Measurements from ENCODE around the gene ADAMTSL2.

The ADAMTSL2 gene

DNA sequence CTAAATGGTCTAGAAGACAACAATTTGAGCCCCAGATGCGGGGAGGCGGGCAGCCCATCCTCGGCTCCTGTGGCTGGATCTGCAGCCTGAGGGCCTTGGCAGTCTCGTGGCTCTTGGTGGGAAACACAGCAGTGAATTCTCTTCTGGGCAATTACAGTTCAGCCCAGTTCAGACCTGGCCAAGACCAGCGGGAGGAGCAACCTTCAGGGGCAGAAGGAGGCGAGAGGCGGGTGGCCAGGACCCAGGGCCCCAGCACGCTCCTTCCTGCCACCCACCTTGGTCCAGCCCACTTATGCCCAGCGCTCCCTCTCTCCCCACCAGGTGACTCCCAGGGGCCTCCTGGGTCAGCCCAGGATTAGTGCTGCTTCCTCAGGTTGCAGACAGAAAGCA lies 17.5 kb upstream of the ADAMTSL2 start:
- Histone ChIP-seq H3K27ac (ENCODE audit: low read depth, low read length) (no peak overlapping the region), H3K4me2 (ENCODE audit: low read depth, low read length, poor library complexity, severe bottlenecking) (no peak overlapping the region), H3K79me2 (ENCODE audit: insufficient read depth, low read length) (no peaks in the 10 kb centered on the region), H3K27me3 (ENCODE audit: low read length) (no peaks in the 10 kb centered on the region), H3K4me3 (ENCODE audit: insufficient read depth, low read length, poor library complexity, severe bottlenecking) (no peak overlapping the region), H3K9me3 (ENCODE audit: insufficient read depth, low read length) (no peaks in the 10 kb centered on the region), H3F3A (ENCODE audit: insufficient read depth) (no peaks in the 10 kb centered on the region), H4K20me1 (ENCODE audit: low read depth, low read length) (no peaks in the 10 kb centered on the region), H2AFZ (ENCODE audit: low read depth, low read length, severe bottlenecking) (no peak overlapping the region), H3K36me3 (ENCODE audit: low read length) (no peaks in the 10 kb centered on the region), H3K9ac (ENCODE audit: low read length) (no peak overlapping the region), H3K9me2 (replicated peaks; ENCODE audit: insufficient read depth, low read length) (no peaks in the 10 kb centered on the region)
- TF ChIP-seq EZH2phosphoT487 (conservative IDR thresholded peaks at IDR 0.05; ENCODE audit: low read length): no peak
- TF ChIP-seq, protein P1, sequence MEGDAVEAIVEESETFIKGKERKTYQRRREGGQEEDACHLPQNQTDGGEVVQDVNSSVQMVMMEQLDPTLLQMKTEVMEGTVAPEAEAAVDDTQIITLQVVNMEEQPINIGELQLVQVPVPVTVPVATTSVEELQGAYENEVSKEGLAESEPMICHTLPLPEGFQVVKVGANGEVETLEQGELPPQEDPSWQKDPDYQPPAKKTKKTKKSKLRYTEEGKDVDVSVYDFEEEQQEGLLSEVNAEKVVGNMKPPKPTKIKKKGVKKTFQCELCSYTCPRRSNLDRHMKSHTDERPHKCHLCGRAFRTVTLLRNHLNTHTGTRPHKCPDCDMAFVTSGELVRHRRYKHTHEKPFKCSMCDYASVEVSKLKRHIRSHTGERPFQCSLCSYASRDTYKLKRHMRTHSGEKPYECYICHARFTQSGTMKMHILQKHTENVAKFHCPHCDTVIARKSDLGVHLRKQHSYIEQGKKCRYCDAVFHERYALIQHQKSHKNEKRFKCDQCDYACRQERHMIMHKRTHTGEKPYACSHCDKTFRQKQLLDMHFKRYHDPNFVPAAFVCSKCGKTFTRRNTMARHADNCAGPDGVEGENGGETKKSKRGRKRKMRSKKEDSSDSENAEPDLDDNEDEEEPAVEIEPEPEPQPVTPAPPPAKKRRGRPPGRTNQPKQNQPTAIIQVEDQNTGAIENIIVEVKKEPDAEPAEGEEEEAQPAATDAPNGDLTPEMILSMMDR (IDR thresholded peaks at IDR 0.05; ENCODE audit: insufficient read depth, low read length, poor library complexity, severe bottlenecking): no peak

DNA sequence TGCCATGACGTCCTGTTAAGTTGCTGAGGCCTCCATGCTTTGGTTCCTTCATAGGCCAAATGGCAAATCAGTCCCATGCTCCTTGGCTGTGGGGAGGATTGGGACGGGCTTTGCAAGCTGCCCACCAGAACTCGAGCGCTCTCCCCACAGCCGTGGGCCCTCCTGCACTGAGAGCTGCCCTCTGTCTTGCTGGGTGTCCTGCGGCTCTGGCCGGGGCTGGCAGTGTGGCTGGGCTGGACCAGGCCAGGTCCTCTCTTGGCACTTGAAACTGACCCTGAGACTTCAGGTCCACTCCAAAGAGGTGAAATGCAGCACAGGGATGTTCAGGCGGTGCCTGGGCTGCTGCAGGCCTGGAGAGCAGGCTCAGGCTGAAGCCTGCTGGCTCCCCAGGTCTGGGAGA lies 16.8 kb upstream of the ADAMTSL2 start:
- no peak overlapping the region for H3K27ac ChIP-seq (ENCODE audit: low read depth, low read length)
- no peak overlapping the region for H3K9ac ChIP-seq (ENCODE audit: low read length)
- H3K9me2 ChIP-seq (replicated peaks; ENCODE audit: insufficient read depth, low read length): no peaks in the 10 kb centered on the region
- TF ChIP-seq EZH2phosphoT487 (conservative IDR thresholded peaks at IDR 0.05; ENCODE audit: low read length): no peak
- TF ChIP-seq, protein P1 (IDR thresholded peaks at IDR 0.05; ENCODE audit: insufficient read depth, low read length, poor library complexity, severe bottlenecking): no peak
- no peak overlapping the region for H3K4me2 ChIP-seq (ENCODE audit: low read depth, low read length, poor library complexity, severe bottlenecking)
- no peaks in the 10 kb centered on the region for H3K9me3 ChIP-seq (ENCODE audit: insufficient read depth, low read length)
- H3K36me3 ChIP-seq (ENCODE audit: low read length): no peaks in the 10 kb centered on the region
- H3K4me3 ChIP-seq (ENCODE audit: insufficient read depth, low read length, poor library complexity, severe bottlenecking): no peak overlapping the region
- H4K20me1 ChIP-seq (ENCODE audit: low read depth, low read length): no peaks in the 10 kb centered on the region
- no peaks in the 10 kb centered on the region for H3K27me3 ChIP-seq (ENCODE audit: low read length)
- H3F3A ChIP-seq (ENCODE audit: insufficient read depth): no peaks in the 10 kb centered on the region
- H3K79me2 ChIP-seq (ENCODE audit: insufficient read depth, low read length): no peaks in the 10 kb centered on the region
- H2AFZ ChIP-seq (ENCODE audit: low read depth, low read length, severe bottlenecking): no peak overlapping the region

DNA sequence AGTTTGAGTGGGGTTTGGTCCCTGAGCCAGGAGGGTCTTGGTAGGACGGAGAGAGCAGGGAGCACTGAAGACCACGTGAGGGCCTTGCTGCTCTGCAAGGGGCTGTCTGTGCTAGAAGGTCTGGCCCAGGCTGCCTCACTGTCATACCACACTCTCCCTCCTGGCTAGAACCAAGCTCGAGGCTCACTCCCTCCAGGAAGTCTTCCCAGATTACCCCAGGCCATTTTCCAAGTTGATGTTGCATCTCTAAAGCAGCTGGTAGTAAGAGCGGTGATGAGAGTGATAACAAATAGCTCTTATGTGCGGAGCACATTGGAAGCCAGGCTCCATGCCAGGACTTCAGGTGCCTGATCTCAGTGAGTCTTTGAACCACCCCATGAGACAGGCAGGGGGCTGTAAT lies 16.3 kb upstream of the ADAMTSL2 start:
- Histone ChIP-seq H3K27ac (ENCODE audit: low read depth, low read length) (no peak overlapping the region), H3K79me2 (ENCODE audit: insufficient read depth, low read length) (no peaks in the 10 kb centered on the region), H3K27me3 (ENCODE audit: low read length) (no peaks in the 10 kb centered on the region), H4K20me1 (ENCODE audit: low read depth, low read length) (no peaks in the 10 kb centered on the region), H3K4me3 (ENCODE audit: insufficient read depth, low read length, poor library complexity, severe bottlenecking) (no peak overlapping the region), H3K4me2 (ENCODE audit: low read depth, low read length, poor library complexity, severe bottlenecking) (no peak overlapping the region), H3K36me3 (ENCODE audit: low read length) (no peaks in the 10 kb centered on the region), H3F3A (ENCODE audit: insufficient read depth) (no peaks in the 10 kb centered on the region), H3K9me2 (replicated peaks; ENCODE audit: insufficient read depth, low read length) (no peaks in the 10 kb centered on the region), H2AFZ (ENCODE audit: low read depth, low read length, severe bottlenecking) (no peak overlapping the region), H3K9me3 (ENCODE audit: insufficient read depth, low read length) (no peaks in the 10 kb centered on the region), H3K9ac (ENCODE audit: low read length) (no peak overlapping the region)
- TF ChIP-seq EZH2phosphoT487 (conservative IDR thresholded peaks at IDR 0.05; ENCODE audit: low read length): no peak
- TF ChIP-seq, protein P1 (IDR thresholded peaks at IDR 0.05; ENCODE audit: insufficient read depth, low read length, poor library complexity, severe bottlenecking): no peak
